Osteoblast (primary cell): Measurements from ENCODE around the gene ATP13A2. TPM values are rescaled to one million over a fixed set of nuclear protein-coding genes. Genes with fewer than 3 reads are reported as not detected.

Experiments used
- DNase-seq: peaks from one replicate; pipeline ENCODE4 v3.0.0; 2011; ENCODE audit warnings: low spot score, mixed read lengths; ENCODE audit not compliant: insufficient read length; ENCODE audit errors: missing footprints
- H2AFZ ChIP-seq: 2 replicates; pipeline ENCODE4 v1.6.0; 2011; ENCODE audit warnings: mild to moderate bottlenecking, low read length
- H3K27ac ChIP-seq: 2 replicates; pipeline ENCODE4 v1.5.1; 2011; ENCODE audit warnings: mild to moderate bottlenecking, low read depth, low read length, moderate library complexity
- H3K27me3 ChIP-seq: 2 replicates; pipeline ENCODE4 v1.6.0; 2012; ENCODE audit warnings: mild to moderate bottlenecking, control low read depth, inconsistent platforms, low read length, moderate library complexity; ENCODE audit not compliant: insufficient read depth
- H3K36me3 ChIP-seq: 2 replicates; pipeline ENCODE4 v1.5.1; 2011; ENCODE audit warnings: mild to moderate bottlenecking, low read length, control low read depth, moderate library complexity; ENCODE audit not compliant: insufficient read depth
- H3K4me1 ChIP-seq: 2 replicates; pipeline ENCODE4 v1.5.1; 2011; ENCODE audit warnings: mild to moderate bottlenecking, low read length, control low read depth, moderate library complexity; ENCODE audit not compliant: insufficient read depth
- H3K4me2 ChIP-seq: 2 replicates; pipeline ENCODE4 v1.6.0; 2011; ENCODE audit warnings: mild to moderate bottlenecking, low read length; ENCODE audit not compliant: insufficient read depth
- H3K4me3 ChIP-seq: fragments of 200-600 bp; sonication (generic); 3 replicates; pipeline ENCODE4 v1.5.1; 2012; ENCODE audit warnings: mild to moderate bottlenecking, low read length, inconsistent platforms; ENCODE audit not compliant: insufficient read depth
- H3K79me2 ChIP-seq: 2 replicates; pipeline ENCODE4 v1.6.0; 2012; ENCODE audit warnings: mild to moderate bottlenecking, low read length, control low read depth, inconsistent platforms; ENCODE audit not compliant: insufficient read depth
- H3K9me3 ChIP-seq: 2 replicates; pipeline ENCODE4 v1.5.1; 2011; ENCODE audit warnings: low read depth, low read length, control low read depth
- H4K20me1 ChIP-seq: 2 replicates; pipeline ENCODE4 v1.6.0; 2012; ENCODE audit warnings: mild to moderate bottlenecking, low read length, control low read depth; ENCODE audit not compliant: insufficient read depth
- CTCF ChIP-seq: IDR thresholded peaks from 2 replicates; pipeline ENCODE4 v1.5.1; 2011; ENCODE audit warnings: mild to moderate bottlenecking, low read depth, low read length, moderate library complexity; ENCODE audit errors: extremely low read depth
- total RNA-seq: library from RNA; depleted of rRNA; stranded (reverse); fragments of >200 nt; gene quantifications from 2 replicates; pipeline ENCODE4 v1.2.3, GENCODE V29; 2012

The ATP13A2 gene
- total RNA-seq, 1 donor: 34.4 TPM

GRCh38 chr1:17053086-17053684 is 41.5 kb upstream of the ATP13A2 start:
- Histone ChIP-seq H3K4me2 (peak overlapping the region; percentile 99), H3K27ac (peak overlapping the region; percentile 90), H3K9me3 (no peaks in the 10 kb centered on the region), H3K27me3 (peaks cover 2% of the 10 kb centered on the region), H3K79me2 (peaks cover 51% of the 10 kb centered on the region), H2AFZ (peak overlapping the region; percentile 94), H3K4me1 (peaks cover 14% of the 10 kb centered on the region), H3K4me3 (peak overlapping the region; percentile 99), H4K20me1 (peaks cover 16% of the 10 kb centered on the region), H3K36me3 (peaks cover 20% of the 10 kb centered on the region)
- DNase-seq: no peak
- TF ChIP-seq CTCF: no peak

- peaks cover 20% of the 10 kb centered on the region for H3K36me3 ChIP-seq
- H3K79me2 ChIP-seq: peaks cover 56% of the 10 kb centered on the region
- peaks cover 2% of the 10 kb centered on the region for H3K27me3 ChIP-seq
- DNase-seq: no peak
- H3K4me3 ChIP-seq: peak overlapping the region; percentile 99
- H2AFZ ChIP-seq: no peak overlapping the region
- peaks cover 20% of the 10 kb centered on the region for H4K20me1 ChIP-seq
- H3K9me3 ChIP-seq: no peaks in the 10 kb centered on the region
- peak overlapping the region; percentile 99 for H3K4me2 ChIP-seq
- H3K27ac ChIP-seq: peak overlapping the region; percentile 90
- no peak for TF ChIP-seq CTCF
- peaks cover 14% of the 10 kb centered on the region for H3K4me1 ChIP-seq
Observed at GRCh38 chr1:17052641-17053040, 40.9 kb upstream of the ATP13A2 start.

GRCh38 chr1:17052038-17052437 is 40.3 kb upstream of the ATP13A2 start:
- Histone ChIP-seq H3K27me3 (peaks cover 2% of the 10 kb centered on the region), H3K36me3 (peaks cover 20% of the 10 kb centered on the region), H3K4me3 (no peak overlapping the region), H3K4me1 (peaks cover 14% of the 10 kb centered on the region), H3K4me2 (no peak overlapping the region), H3K9me3 (no peaks in the 10 kb centered on the region), H3K79me2 (peaks cover 62% of the 10 kb centered on the region), H3K27ac (no peak overlapping the region), H4K20me1 (peaks cover 20% of the 10 kb centered on the region), H2AFZ (no peak overlapping the region)
- TF ChIP-seq CTCF: no peak
- no peak for DNase-seq

- TF ChIP-seq CTCF: no peak
- Histone ChIP-seq H3K9me3 (no peaks in the 10 kb centered on the region), H3K27ac (no peak overlapping the region), H3K27me3 (no peaks in the 10 kb centered on the region), H3K4me2 (no peak overlapping the region), H3K4me3 (no peak overlapping the region), H3K79me2 (peaks cover 70% of the 10 kb centered on the region), H3K36me3 (peaks cover 41% of the 10 kb centered on the region), H4K20me1 (peaks cover 27% of the 10 kb centered on the region), H3K4me1 (peaks cover 15% of the 10 kb centered on the region), H2AFZ (no peak overlapping the region)
- no peak for DNase-seq
Observed at GRCh38 chr1:17047924-17048323, 36.2 kb upstream of the ATP13A2 start.
